AG04450 (cell line): ENCODE measurements around the gene RNF181. TPM values are rescaled to one million over a fixed set of nuclear protein-coding genes. Genes with fewer than 3 reads are reported as not detected.
A peak's percentile ranks its signal among the peaks of the same experiment; 100 is the strongest.

Experiments
- CTCF ChIA-PET: fragments of 300-600, 350-600 bp; formaldehyde crosslinking; extraction: SDS; loops from one replicate; lab custom pipeline; 2022; ENCODE audit warnings: antibody characterized with exemption, inconsistent platforms; lab: Charles Lee
- POLR2A ChIA-PET: fragments of 350-600 bp; formaldehyde crosslinking; extraction: SDS; loops from one replicate; lab custom pipeline; 2021; ENCODE audit warnings: antibody characterized with exemption, inconsistent platforms; lab: Yijun Ruan, JAX
- DNase-seq: peaks from one replicate; pipeline ENCODE4 v3.0.0-alpha.2; 2011; ENCODE audit warnings: low read depth, low spot score
- H3K27ac ChIP-seq: one replicate; pipeline ENCODE4 v1.5.1; 2012; ENCODE audit warnings: low read depth, low read length, control low read depth
- H3K27me3 ChIP-seq: one replicate; pipeline ENCODE4 v1.6.0; 2012; ENCODE audit warnings: low read length; ENCODE audit not compliant: control insufficient read depth, insufficient read depth
- H3K4me3 ChIP-seq: 2 replicates; pipeline ENCODE4 v1.5.1; 2011; ENCODE audit warnings: mild to moderate bottlenecking, low read depth, low read length, control low read depth
- H3K9me3 ChIP-seq: 2 replicates; pipeline ENCODE4 v1.5.1; 2012; ENCODE audit warnings: low read length; ENCODE audit not compliant: control insufficient read depth, insufficient read depth
- polyA minus RNA-seq: library from RNA; depleted of rRNA, polyadenylated mRNA; stranded (reverse); fragments of >200 nt; gene quantifications from 2 replicates; pipeline ENCODE4 v1.2.3, GENCODE V29; 2011; rRNA and poly(A)+ RNA removed
- polyA plus RNA-seq: library from polyadenylated mRNA; depleted of rRNA; stranded (reverse); fragments of >200 nt; gene quantifications from 2 replicates; pipeline ENCODE4 v1.2.3, GENCODE V29; 2011; rRNA removed
- TF ChIP-seq, protein P1 (sequence below): IDR thresholded peaks from 2 replicates; pipeline ENCODE4 v1.5.1; 2011; ENCODE audit warnings: low read depth, low read length, control low read depth, inconsistent platforms

The RNF181 gene, protein sequence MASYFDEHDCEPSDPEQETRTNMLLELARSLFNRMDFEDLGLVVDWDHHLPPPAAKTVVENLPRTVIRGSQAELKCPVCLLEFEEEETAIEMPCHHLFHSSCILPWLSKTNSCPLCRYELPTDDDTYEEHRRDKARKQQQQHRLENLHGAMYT
- polyA plus RNA-seq: 260 and 351 TPM in 2 replicates
- 140 and 199 TPM in 2 replicates for polyA minus RNA-seq

DNA sequence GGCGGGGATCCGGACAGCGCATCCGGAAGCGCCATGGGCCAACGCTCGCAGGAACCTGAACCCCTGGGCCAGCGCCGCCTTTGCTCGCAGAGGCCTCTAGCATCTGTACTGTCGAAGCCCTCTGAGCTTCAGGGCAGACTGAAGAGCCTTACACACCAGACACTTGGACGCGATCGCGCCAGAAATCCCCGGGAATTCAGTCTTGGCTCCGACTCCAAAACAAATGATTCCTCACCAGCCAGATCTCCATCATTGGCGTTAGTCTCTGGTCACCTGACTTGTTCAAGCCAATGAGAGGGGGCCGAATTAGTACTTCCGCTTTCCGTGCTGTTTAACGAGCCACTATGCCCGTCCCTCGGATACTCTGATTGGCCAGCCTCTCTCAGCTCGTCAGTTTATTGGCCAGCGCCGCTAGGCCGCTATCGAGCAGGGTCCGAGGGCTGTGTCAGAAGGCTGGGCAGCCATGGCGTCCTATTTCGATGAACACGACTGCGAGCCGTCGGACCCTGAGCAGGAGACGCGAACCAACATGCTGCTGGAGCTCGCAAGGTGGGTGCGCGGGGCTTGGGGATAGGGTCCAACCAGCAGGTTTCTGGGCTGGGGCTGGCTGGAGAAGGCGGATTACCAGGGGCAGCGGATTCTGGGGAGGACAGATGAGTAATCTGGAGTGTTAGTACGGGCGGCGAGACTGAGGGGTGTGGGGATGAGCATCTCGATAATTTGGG is at the start of gene RNF181:
Gene RNF181 (plus strand): TSS at position 445 of the 725 bp plus-strand sequence. CDS start 19 bp downstream, at position 464.
- POLR2A ChIA-PET: interaction anchor here (0.5 to 2.3 kb wide), 12 partner anchors 9 to 255 kb away, joined by 3 to 20 read pairs (median 4); partner anchors contain the start of genes C2orf68, ELMOD3, MAT2A and RETSAT

DNA sequence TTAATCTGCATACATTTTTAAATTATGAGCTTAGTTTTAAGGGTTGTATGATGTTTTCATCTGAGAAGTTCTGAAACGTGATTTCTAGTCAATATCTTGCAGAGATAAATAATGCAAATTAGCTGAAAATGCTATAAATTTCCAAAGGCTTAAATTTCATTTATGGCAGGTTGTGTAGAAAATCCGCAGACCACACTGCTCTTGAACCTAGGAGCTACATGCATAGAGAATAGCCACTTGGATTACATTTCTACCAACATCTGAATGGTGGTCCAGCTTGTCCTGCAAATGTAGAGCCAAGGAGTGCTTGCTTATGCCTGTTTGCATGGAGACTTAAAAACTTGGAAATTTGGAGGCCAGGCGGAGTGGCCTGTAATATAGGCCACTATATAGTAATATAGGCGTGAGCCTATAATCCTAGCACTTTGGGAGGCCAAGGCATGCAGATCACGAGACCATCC is 49.7 kb upstream of the RNF181 start:
- ChIA-PET CTCF (interaction anchor here (2.3 kb wide), 1 partner anchor 125 kb away, joined by 14 read pairs; no protein-coding TSS in a partner anchor), POLR2A (interaction anchor here (0.7 to 1.8 kb wide), 5 partner anchors 11 to 129 kb away, joined by 3 to 12 read pairs (median 3); partner anchors contain the start of gene SH2D6)
- no peak for DNase-seq

More for the DNA sequence above, at the start of gene RNF181:
- CTCF ChIA-PET: interaction anchor here (1.6 to 1.9 kb wide), 2 partner anchors 42 to 45 kb away, joined by 3 to 4 read pairs; no protein-coding TSS in a partner anchor
- Histone ChIP-seq H3K27ac (peak within 1 kb of the TSS; percentile 92), H3K9me3 (no peaks in the 10 kb centered on the region; the same call in 1 of the 2 replicates), H3K4me3 (peak within 1 kb of the TSS; percentile 99), H3K27me3 (no peaks in the 10 kb centered on the region)
- DNase-seq: peak; percentile 97
- TF ChIP-seq, protein P1, sequence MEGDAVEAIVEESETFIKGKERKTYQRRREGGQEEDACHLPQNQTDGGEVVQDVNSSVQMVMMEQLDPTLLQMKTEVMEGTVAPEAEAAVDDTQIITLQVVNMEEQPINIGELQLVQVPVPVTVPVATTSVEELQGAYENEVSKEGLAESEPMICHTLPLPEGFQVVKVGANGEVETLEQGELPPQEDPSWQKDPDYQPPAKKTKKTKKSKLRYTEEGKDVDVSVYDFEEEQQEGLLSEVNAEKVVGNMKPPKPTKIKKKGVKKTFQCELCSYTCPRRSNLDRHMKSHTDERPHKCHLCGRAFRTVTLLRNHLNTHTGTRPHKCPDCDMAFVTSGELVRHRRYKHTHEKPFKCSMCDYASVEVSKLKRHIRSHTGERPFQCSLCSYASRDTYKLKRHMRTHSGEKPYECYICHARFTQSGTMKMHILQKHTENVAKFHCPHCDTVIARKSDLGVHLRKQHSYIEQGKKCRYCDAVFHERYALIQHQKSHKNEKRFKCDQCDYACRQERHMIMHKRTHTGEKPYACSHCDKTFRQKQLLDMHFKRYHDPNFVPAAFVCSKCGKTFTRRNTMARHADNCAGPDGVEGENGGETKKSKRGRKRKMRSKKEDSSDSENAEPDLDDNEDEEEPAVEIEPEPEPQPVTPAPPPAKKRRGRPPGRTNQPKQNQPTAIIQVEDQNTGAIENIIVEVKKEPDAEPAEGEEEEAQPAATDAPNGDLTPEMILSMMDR: no peak

DNA sequence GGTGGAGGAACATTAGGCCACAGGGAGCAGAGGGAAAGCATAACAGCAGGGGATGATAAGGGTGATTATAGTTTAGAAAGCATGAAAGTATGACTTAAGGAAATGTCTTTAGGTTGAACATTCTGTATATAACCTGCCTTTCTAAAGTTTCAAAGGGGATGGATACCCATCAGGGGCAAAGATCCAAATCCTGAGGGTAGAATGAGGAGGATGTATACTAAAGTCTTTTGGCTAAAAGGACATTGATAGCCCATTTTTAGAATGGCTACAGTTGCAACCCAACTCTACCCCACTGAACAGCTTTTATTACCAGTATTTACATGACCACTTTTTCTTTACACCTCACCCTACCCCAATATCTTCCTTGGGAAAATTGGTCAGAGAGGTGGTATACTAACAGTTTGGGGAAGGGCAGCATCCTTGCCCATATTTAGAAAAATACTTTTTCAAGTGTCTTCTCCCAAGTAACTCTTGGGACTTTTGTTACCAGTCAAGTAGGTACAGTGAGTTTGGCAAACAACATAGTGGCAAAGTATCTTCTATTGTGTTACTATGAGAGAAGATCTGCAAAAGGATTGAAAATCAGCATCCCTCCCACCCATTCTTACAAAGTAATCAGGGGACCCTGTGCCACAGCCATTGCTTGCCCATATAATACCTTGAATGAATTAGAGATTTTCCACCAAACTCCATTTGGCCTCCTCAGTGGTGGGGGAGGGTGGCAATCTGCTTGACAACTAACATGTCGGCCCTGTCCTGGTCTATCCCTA is 48.3 kb upstream of the RNF181 start:
- peak overlapping the region; percentile 34 for H3K27ac ChIP-seq
- DNase-seq: no peak
- ChIA-PET POLR2A (interaction anchor here (0.6 to 6.3 kb wide), 5 partner anchors 8 to 229 kb away, joined by 3 to 172 read pairs (median 8); partner anchors contain the start of gene MAT2A), CTCF (no interaction called here)
- H3K9me3 ChIP-seq: no peaks in the 10 kb centered on the region
- TF ChIP-seq, protein P1: no peak
- H3K4me3 ChIP-seq: no peak overlapping the region
- H3K27me3 ChIP-seq: no peaks in the 10 kb centered on the region

More for the DNA sequence above, 49.7 kb upstream of the RNF181 start:
- Histone ChIP-seq H3K27me3 (no peaks in the 10 kb centered on the region), H3K27ac (no peak overlapping the region), H3K4me3 (no peak overlapping the region), H3K9me3 (no peaks in the 10 kb centered on the region)
- TF ChIP-seq, protein P1: no peak

DNA sequence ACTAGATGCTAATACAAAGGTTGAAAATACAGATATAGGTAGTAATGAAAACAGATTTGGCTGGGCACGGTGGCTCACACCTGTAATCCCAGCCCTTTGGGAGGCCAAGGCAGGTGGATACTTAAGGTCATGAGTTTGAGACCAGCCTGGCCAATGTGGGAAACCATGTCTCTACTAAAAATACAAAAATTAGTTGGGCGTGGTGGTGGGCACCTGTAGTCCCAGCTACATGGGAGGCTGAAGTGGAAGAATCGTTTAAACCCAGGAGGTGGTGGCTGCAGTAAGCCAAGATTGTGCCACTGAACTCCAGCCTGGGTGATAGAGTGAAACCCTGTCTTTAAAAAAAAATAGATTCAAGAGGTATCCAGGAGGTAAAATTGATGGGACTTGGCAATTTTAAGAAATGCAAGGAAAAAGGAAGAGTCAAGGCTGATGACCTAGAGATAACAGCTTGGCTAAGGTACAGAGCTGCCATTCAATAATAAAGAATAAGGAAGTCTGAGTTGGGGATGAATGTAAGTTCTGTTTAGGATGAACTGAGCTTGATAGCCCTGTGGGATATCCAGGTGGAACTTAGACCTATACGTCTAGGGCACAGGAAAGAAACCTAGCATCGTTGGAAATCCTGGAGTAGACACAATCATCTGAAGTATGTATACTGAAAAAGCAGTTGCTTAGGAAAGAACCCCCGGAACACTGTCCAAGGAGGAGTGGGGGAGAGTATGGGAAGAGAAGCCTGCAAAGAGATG is 47.5 kb upstream of the RNF181 start:
- no peaks in the 10 kb centered on the region for H3K27me3 ChIP-seq
- peak overlapping the region; percentile 40 for H3K27ac ChIP-seq
- CTCF ChIA-PET: interaction anchor here (0.9 to 6.6 kb wide), 3 partner anchors 8 to 127 kb away, joined by 4 to 124 read pairs (median 53); partner anchors contain the start of genes MAT2A and SH2D6
- DNase-seq: no peak
- POLR2A ChIA-PET: interaction anchor here (0.6 to 6.3 kb wide), 8 partner anchors 8 to 253 kb away, joined by 3 to 172 read pairs (median 4); partner anchors contain the start of genes ELMOD3, MAT2A and RETSAT
- no peak overlapping the region for H3K4me3 ChIP-seq
- TF ChIP-seq, protein P1: no peak
- H3K9me3 ChIP-seq: no peaks in the 10 kb centered on the region
